Body of pancreas (tissue), 4 donors: ENCODE data around the gene TGM5. TPM values are rescaled to one million over a fixed set of nuclear protein-coding genes. Genes with fewer than 3 reads are reported as not detected.
"Not testable (repeated sequence)": the region's sequence is repeated elsewhere in the genome, so short reads cannot be mapped to it uniquely, and the experiment has no call there.

Experiments
- ATAC-seq: fragments of 150-250 bp; one replicate; pipeline ENCODE4 v1.9.1; 2016
- DNase-seq, 4 donors: peaks; one replicate each; pipeline ENCODE4 v3.0.0-alpha.2; 2019
- H3K27ac ChIP-seq, 4 donors: fragments of 200-600 bp; sonication (generic); 1 replicate in 3 of 4; 2 replicates in 1 of 4; pipeline versions ENCODE4 v1.5.1 to v1.6.1; 2016 to 2019; ENCODE audit warnings: mild to moderate bottlenecking in 1 of 4, mixed read lengths in 1 of 4, moderate library complexity in 1 of 4
- H3K27me3 ChIP-seq, 2 donors: fragments of 200-600 bp; sonication (generic); one replicate each; pipeline ENCODE4 v1.6.0; 2016; ENCODE audit warnings: mild to moderate bottlenecking in 1 of 2
- H3K36me3 ChIP-seq, 2 donors: fragments of 200-600 bp; sonication (generic); replicated peaks in 1 of 2; 2 replicates each; pipeline ENCODE4 v1.5.1; 2016; ENCODE audit warnings: low read depth in 2 of 2; ENCODE audit not compliant: insufficient read depth in 1 of 2
- H3K4me1 ChIP-seq: fragments of 200-600 bp; sonication (generic); one replicate; pipeline ENCODE4 v1.6.0; 2016
- H3K4me3 ChIP-seq, 2 donors: fragments of 200-600 bp; sonication (generic); 1 replicate in 1 of 2; 2 replicates in 1 of 2; pipeline ENCODE4 v1.5.1; 2016 to 2019
- H3K9me3 ChIP-seq, 3 donors: fragments of 200-600 bp; sonication (generic); 1 replicate in 2 of 3; 2 replicates in 1 of 3; pipeline ENCODE4 v1.5.1; 2016
- CTCF ChIP-seq, 7 experiments: fragments of 450-650 bp in 4 of 7; fragments of 200-600 bp in 3 of 7; sonication (generic) in 3 of 7; IDR thresholded peaks; one replicate each; pipeline ENCODE4 v1.5.1; 2016 to 2019; ENCODE audit warnings: antibody characterized with exemption in 7 of 7
- POLR2A ChIP-seq, 3 donors: fragments of 450-650 bp; IDR thresholded peaks; one replicate each; pipeline ENCODE4 v1.6.1; 2016; ENCODE audit warnings: antibody characterized with exemption in 3 of 3, mild to moderate bottlenecking in 2 of 3
- WGBS, 2 donors: methylation state at CpG; one replicate each; pipeline ENCODE4 v1.1.5; 2017; 5-methylcytosine and 5-hydroxymethylcytosine counted together
- intact Hi-C: fragments of 100-400 bp; cut with DNase I; formaldehyde crosslinking; loops from one replicate; pipeline ENCODE4 v1.15.1; 2023
- total RNA-seq, 2 donors: library from RNA; depleted of rRNA; stranded (reverse); fragments of >200 nt; gene quantifications; one replicate each; pipeline ENCODE4 v1.1.0, GENCODE V29; 2016

TGM5 gene
- total RNA-seq, 2 donors from 2014 or later = not detected

GRCh38 chr15:43229977-43230376 is 36.8 kb downstream of the TGM5 start:
- no peak for TF ChIP-seq POLR2A (IDR thresholded peaks at IDR 0.05)
- no peak for TF ChIP-seq CTCF (IDR thresholded peaks at IDR 0.05)
- intact Hi-C loops = loop anchor here (5.0 kb wide), 1 partner anchor 52 kb away; no protein-coding TSS in a partner anchor
- ATAC-seq = no peak
- Histone ChIP-seq H3K4me1 (no peaks in the 10 kb centered on the region), H3K36me3 (no peaks in the 10 kb centered on the region), H3K27me3 (no peaks in the 10 kb centered on the region), H3K4me3 (no peak overlapping the region), H3K9me3 (no peaks in the 10 kb centered on the region), H3K27ac (peak overlapping the region in 1 of 4 donors; percentile 20)
- no peak for DNase-seq
- 68 to 75% methylated on average over 5 of the region's 5 CpGs for WGBS, 2 donors

- Histone ChIP-seq H3K36me3 (no peaks in the 10 kb centered on the region), H3K4me3 (no peak overlapping the region), H3K27me3 (no peaks in the 10 kb centered on the region), H3K9me3 (no peaks in the 10 kb centered on the region), H3K4me1 (no peaks in the 10 kb centered on the region), H3K27ac (no peak overlapping the region)
- intact Hi-C loops = loop anchor here (5.0 kb wide), 1 partner anchor 56 kb away; no protein-coding TSS in a partner anchor
- WGBS, 2 donors = 90 to 92% methylated on average over 18 to 47 of the region's 57 CpGs
- DNase-seq = no peak
- ATAC-seq = no peak
- TF ChIP-seq CTCF (IDR thresholded peaks at IDR 0.05) = no peak
- TF ChIP-seq POLR2A (IDR thresholded peaks at IDR 0.05) = no peak
These were observed 40.1 kb downstream of the TGM5 start for GRCh38 chr15:43226436-43227305.

- DNase-seq, H3K9me3 ChIP-seq, H3K4me1 ChIP-seq, H3K27ac ChIP-seq, H3K4me3 ChIP-seq, ATAC-seq, H3K36me3 ChIP-seq, H3K27me3 ChIP-seq: not testable (repeated sequence)
- intact Hi-C loops = loop anchor here (5.0 kb wide), 1 partner anchor 56 kb away; no protein-coding TSS in a partner anchor
- 72 to 82% methylated on average over 12 of the region's 12 CpGs for WGBS, 2 donors
These were observed 40.8 kb downstream of the TGM5 start for GRCh38 chr15:43225950-43226255.

- 33 to 41% methylated on average over 13 to 16 of the region's 16 CpGs for WGBS, 2 donors
- peak; percentile 52 to 73 (median 65) for TF ChIP-seq CTCF (IDR thresholded peaks at IDR 0.05)
- TF ChIP-seq POLR2A (IDR thresholded peaks at IDR 0.05) = no peak
- Histone ChIP-seq H3K27ac (no peak overlapping the region), H3K4me3 (no peak overlapping the region), H3K27me3 (no peaks in the 10 kb centered on the region), H3K4me1 (no peaks in the 10 kb centered on the region), H3K36me3 (no peaks in the 10 kb centered on the region), H3K9me3 (no peaks in the 10 kb centered on the region)
- DNase-seq = peak; percentile 40 to 61 (median 57)
- intact Hi-C loops = loop anchor here (5.0 kb wide), 1 partner anchor 57 kb away; no protein-coding TSS in a partner anchor
- peak; percentile 78 for ATAC-seq
These were observed 41.4 kb downstream of the TGM5 start for GRCh38 chr15:43225201-43225949.

GRCh38 chr15:43221422-43221821 is 45.3 kb downstream of the TGM5 start:
- Histone ChIP-seq H3K9me3 (no peaks in the 10 kb centered on the region), H3K4me1 (no peaks in the 10 kb centered on the region), H3K4me3 (no peak overlapping the region), H3K27me3 (no peaks in the 10 kb centered on the region), H3K36me3 (no peaks in the 10 kb centered on the region), H3K27ac (no peak overlapping the region)
- no peak for DNase-seq
- intact Hi-C loops = no loop called here
- ATAC-seq = no peak
- TF ChIP-seq CTCF (IDR thresholded peaks at IDR 0.05) = no peak
- TF ChIP-seq POLR2A (IDR thresholded peaks at IDR 0.05) = no peak
- 50 to 59% methylated on average over 1 of the region's 1 CpG for WGBS, 2 donors
